Measurements from ENCODE around the gene ATG7.
"Not testable (repeated sequence)": the region's sequence is repeated elsewhere in the genome, so short reads cannot be mapped to it uniquely, and the experiment has no call there.

Gene ATG7

DNA sequence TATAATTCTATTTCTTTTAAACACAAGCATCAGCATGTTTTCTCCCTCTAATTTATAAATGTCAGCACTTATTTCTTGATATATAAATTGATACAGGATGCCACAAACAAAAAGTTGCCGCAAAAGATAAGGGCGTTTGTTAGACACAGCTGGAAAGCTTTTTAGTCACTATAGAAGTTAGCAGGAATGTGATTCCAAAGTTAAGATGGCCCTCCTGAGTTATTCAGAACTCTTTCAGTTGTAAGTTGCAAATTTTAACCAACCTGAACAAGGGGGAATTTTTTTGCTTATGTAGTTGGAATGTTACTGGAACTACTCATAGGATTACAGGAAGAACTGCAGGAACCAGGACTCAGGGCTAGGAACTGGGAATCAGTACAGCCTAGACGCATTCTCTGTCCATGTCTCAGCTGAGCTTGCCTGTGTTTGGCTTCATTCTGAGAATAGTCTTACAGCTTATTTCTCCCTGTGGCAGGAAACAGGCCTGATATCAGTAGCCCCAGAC is 205.3 kb downstream of the ATG7 start:
- DNase-seq, result peak; percentile 24

DNA sequence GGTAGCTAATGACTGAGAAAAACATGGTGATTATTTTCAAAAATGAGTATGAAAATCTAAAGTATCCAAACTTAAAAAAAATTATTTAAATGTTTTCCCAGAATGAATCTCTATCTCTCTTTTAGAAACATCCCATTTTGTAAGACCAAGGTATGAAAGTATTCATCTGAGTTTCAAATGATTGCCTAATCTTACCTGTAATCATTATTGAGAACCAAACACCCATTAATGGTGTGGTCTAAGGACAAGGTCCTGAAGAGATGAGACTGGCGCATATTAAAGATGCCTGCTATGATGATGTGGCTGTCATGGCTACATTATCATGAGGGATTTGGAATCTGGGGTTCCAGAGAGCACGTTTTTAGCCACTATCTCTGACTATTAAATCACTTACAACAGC is 206.0 kb downstream of the ATG7 start:
- DNase-seq, result no peak

DNA sequence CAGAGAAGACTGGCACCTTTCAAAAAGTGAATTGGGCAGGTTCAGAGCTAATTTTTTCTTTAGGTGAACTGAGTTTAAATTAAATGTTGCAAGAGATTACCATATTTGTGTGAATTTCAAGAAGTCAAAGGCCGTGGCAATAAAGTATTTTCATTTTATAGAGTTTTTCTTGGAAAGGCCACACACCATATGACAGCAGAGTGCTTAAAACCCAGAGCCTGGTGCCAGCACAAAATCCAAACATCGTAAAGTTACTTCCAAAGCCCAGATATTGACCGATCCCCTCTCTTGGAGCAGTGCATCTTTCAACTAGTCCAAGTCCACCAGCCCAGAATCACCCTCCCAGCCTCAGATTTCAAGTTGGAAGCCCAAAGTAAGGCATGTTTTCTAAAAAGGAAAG is 207.0 kb downstream of the ATG7 start:
- no peak for DNase-seq

DNA sequence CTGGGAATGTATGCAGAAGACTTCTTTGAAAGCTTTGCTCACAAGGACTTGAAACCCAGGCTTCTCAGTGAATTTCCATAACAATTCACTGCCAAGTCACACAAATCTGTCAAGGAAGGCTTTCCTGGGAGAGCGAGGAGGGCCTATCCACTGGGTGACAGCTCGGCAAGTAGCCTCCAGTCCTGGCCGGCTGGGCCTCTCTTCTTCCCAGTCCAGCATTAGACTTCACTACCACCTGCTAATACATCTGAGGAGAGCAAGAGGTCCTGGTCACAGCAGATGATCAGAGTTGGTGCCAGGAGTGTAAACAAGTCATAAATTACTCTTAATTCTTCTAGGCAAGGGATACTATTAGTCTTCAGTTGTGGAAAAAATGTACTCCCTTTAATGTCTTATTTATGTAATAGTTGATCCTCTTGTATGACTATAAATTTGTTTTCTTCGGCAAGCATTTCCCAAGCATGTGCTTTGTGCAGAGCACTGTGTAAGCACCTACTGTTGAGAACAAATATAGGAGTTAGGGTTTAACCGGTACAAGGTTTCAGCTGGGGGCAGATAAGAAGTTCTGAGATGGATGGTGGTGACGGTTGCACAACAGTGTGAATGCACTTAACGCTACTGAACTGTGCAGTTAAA is 208.6 kb downstream of the ATG7 start:
- peak; percentile 67 for DNase-seq

DNA sequence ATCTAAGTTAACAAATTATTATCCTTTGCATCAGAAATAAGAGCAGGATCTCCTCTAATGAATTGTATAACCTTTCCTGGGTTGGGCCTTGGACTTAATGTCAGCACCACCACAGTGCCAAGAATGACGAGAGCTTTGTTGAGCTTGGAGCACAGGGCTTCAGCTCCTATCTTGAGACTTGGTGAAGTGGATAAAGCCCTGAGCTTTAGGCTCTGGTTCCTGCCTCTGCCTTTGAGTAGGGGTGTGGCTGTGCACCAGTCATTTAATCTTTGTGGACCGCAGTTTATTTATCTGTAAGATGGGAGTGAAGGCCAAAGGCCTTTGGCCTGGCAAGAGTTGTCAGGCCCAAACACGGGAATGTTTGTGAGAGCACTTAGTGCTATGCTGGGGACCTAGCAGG is 209.4 kb downstream of the ATG7 start:
- DNase-seq, result peak; percentile 35

DNA sequence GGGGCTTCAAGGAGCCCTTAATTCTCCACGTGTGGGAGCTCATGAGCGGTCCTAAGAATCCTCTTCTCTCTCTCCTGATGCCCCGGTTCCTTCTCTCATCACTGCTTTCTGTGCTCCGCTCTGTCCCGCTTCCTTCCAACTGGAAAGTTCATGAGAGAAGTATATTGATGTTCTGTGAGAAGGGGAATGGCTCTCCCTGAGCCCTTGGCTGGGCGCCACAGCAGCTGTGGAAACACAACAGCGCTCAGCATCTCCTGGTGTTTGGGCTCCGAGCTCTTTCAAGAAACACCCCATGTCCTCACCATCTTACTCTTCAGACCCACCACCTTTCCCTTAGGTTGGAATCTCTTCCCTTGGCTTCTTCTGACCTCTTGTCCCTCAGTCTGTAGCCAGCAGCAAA is 209.8 kb downstream of the ATG7 start:
- DNase-seq, result no peak

DNA sequence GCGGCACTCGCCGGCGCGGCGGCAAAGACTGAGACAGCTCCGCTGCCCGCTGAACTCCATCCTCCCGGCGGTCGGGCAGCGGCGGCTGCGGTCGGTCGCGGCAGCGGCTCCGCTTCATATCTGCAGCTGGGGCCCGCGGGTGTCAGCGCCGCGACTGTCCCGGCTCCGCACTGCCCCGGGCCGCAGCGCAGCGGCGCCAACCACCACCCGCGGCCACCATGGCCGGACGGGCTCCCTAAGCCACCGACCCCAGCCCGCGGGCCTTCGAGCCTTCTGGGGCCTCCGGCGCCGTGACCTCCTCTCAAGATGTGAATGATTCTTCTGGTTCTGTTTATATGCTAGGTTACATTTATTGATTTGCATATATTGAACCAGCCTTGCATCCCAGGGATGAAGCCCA is 216.2 kb downstream of the ATG7 start:
- not testable (repeated sequence) for DNase-seq

DNA sequence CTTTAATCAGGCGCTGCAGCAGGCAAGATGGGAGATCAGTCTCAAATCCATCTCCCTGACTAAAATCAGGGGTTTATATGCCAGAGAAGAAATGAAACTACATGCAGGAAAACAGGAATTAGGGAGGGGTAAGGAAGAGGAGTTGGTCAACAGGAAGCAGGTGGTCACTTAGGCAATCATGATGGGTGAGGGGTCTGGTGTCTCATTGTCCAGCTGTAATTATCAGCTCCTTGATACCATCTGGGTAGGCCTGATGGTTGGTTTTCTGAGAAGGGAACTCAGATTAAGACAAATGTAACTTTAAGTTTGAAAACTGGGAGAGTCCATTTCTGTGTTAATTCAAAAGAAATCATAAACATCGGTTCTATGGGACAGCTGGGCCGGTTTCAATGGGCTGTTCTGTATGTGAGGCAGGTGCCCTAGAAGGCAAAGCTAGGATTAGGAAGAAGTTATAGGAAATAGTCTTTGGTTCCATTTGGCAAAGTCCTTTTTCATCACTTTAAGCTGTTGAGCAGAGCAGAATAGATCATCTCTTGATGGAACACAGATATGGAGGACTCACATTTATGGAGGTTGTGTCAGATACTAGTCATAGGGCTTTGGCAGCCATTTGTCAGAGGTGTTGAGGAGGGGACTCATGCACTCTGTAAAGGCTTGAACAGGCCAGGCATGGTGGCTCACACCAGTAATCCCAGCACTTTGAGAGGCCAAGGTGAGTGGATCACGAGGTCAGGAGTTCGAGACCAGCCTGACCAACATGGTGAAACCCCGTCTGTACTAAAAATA is 222.1 kb downstream of the ATG7 start:
- no peak for DNase-seq

DNA sequence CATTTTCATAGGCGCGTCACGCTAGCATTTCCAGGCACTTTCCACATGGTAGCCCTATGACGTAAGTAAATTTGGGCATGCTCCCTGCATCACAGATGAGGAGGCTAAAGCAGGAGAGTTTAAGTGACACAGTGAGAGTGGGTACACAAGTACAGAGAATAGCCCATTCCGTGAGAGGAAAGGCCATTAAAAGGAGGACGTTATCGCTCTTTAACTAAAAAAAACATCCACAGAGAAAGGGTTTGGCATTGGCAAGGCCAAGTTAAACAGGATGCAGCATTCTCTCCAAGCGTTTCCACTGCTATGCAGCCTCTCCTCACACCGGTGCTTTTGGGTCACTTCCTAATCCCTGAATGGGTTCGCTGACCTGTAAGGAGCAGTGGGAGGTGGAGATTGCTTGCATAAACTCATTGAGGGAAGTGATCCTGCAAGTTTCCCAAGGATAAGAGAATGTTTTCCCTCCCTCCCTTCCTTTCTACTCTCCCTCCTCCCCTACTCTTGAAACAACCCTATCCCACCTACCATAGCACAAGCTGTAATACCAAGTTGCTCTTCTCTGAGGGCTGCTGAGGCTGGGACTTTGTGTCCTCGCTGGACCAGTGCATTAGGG is 223.9 kb downstream of the ATG7 start:
- no peak for DNase-seq

DNA sequence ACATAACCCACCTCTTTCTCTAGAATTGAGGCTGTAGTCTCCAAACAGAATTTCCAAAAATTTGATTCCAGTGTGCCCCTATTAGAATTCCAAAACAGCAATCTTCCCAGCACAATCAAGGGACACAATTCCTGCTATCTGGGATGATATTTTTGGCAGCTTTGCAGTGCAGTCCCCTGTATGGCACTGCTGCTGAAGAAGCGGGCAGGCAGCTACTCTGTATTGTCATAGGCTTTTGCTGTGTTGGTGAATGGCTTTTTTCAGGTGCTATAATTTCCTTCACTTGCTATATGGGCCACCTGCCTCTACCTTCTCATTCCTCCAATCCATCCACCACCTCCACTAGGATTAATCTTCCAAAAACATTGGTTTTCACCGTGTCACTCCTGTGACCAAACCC is 226.0 kb downstream of the ATG7 start:
- DNase-seq, result no peak

DNA sequence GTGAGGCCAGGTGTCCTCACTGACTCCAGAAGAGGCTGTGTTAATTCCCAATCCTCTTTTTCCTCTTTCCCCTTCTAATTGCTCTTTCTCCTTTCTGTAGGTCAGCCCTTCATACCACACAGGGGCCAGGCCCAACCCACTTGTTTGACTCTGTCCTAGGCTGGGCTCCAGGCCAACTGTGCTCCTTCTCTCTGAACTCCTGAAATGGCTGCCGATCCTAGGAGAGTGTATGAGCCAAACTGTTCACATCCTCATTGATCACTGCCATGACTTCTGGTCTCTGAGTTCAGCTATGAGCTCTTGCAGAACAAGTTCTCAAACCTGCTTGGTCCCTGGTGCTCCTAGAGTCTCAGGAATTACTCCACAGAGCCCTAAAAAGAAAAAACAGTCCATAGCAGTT is 226.4 kb downstream of the ATG7 start:
- no peak for DNase-seq

DNA sequence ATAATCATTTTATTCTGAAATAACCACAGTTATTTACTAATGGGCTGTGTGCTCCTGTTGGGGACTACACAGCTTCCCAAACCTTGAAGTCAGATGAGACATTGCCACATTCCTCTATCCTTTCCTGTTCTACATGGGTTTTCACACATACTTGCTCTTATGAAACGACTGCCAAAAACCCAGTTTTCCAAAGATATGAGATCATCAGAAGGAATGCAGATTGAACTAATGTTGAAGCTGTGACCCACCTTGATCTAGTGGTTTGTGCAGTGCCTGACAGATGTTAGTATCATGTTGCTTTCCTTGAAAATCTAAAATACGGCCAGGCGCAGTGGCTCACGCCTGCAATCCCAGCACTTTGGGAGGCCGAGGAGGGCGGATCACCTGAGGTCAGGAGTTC is 226.9 kb downstream of the ATG7 start:
- no peak for DNase-seq

DNA sequence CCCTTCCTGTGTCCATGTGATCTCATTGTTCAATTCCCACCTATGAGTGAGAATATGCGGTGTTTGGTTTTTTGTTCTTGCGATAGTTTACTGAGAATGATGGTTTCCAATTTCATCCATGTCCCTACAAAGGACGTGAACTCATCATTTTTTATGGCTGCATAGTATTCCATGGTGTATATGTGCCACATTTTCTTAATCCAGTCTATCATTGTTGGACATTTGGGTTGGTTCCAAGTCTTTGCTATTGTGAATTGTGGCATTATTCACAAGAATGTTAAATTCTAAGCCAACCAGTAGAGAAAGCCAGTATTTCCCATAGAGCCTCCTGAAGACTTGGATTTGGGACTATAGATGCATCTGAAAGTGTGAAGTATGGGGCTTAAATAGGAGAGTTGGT is 230.2 kb downstream of the ATG7 start:
- not testable (repeated sequence) for DNase-seq

DNA sequence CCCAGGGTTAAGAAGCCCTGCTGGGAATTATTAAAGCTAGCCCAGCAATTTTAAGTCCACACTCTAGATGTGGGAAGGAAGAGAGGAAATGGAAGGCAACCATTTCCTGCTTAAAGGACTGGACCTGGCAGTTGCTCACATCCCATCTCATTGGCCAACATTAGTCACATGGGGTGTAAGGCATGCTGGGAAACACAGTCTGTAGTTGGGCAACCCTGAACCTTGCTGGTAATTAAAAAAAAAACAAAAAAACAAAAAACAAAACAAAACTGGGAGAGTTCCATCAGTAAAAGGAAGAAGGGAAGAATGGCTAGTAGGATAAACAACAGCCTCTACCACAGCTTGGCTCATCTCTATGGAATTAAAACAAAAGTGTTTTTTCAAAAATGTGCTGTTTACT is 235.5 kb downstream of the ATG7 start:
- peak; percentile 13 for DNase-seq

DNA sequence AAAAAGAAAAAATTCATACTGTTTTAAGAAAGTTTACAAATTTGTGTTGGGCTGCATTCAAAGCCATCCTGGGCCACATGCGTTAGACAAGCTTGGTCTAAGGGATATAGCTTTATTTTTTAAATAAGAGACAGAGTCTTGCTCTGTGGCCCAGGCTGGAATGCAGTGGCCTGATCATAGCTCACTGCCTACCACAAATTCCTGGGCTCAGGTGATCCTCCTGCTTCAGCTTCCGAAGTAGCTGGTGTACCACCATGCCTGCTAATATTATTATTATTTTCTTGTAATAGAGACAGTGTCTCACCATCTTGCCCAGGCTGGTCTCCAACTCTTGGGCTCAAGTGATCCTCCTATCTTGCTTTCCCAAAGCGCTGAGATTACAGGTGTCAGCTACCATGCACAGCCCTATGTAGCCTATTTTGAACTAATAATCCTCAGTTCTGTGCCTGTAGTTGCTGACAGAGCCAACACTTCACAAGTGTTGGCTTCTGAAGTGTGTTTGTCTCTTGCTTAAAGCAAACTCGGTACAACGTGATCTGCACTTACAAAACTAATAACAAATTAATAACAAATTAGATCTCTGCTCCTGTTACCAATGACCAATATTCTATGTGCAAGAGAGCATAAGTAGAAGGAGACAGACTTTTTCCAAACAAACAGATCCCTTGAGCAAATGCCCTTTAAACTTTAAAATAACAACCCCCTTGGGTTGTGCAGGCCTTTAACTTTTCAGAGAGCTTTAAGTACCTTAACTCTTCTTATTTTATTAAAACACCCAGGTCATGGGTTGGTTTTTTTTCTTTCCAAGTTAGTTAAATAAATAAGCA is 236.4 kb downstream of the ATG7 start:
- no peak for DNase-seq

DNA sequence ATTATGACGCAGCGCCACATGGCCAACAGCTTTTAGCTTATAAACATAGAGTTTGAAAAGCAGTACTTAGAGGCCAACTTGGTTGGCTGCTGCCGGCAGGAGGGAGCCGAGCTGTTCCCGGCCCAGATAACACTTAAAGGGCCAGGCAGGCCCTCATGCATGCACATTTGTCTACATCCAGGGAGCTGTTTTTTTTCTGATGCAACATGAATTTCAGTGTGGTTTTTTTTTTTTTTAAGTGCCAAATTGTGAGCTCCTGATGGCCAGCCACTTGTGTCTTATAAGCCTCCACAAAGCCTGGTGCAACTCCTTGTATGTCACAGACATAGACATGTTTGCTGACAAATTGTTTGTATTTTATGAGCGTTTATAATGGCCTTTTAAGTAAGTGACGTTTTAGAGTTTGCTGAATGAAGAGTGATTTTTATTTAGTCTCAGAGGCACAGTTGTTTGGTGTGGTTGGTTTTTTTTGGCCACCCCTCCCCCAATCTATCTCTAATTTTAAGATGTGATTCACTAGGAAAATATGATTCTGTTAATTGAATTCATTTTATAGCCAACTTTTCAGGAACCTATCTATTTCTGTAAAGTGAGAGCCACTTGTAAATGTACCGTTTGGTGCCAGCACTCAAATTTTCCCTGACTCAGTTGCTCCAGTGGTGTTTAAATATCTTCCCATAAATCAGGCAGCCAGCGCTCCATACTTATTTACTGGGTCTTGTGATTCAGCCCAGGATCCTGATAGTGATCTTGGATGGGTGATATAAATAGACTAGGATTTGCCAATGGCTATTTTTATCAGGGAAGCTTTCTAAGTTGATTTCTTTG is 237.2 kb downstream of the ATG7 start:
- peak; percentile 55 for DNase-seq

DNA sequence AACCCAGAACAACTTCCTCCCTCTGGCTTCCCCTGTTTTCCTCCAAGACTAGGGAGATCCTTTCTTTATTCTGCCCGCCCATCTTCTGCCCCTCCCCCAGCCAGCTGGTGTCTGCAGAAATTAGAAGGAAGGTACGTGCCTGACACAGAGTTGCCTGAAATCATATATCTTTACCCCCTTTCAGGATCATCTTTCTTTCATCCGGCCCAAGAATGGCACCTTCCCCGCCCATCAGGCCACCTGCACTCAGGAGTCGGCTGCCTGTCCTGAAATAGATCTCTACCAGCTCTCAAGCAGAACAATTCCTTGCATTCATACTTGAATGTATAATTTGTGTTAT is 237.8 kb downstream of the ATG7 start:
- DNase-seq, result no peak

DNA sequence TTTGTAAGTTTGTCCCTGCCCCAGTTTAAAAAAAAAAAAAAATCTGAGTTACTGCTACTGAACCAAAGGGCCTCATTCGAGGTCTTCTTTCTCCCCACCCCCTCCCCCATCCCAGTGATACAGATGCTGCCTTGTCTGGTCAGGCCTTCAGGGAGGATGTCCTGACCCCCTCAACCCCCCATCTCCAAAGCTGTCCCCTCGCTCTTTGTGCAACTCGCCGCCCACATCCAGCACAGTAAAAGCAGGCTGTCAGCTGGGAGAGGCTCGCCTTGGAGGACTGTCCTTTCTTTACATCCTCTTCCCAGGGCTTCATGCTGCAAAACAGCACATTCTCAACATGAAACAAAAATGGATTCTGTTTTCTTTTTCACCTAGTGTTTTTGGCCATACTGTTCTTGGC is 238.2 kb downstream of the ATG7 start:
- no peak for DNase-seq

DNA sequence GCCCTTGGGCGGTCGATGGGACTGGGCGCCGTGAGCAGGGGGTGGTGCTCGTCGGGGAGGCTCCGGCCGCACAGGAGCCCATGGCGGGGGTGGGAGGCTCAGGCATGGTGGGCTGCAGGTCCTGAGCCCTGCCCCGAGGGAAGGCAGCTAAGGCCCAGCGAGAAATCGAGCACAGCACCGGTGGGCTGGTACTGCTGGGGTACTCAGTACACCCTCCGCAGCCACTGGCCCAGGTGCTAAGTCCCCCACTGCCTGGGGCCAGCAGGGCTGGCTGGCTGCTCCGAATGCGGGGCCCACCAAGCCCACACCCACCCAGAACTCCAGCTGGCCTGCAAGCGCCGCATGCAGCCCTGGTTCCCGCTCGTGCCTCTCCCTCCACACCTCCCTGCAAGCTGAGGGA is 239.4 kb downstream of the ATG7 start:
- DNase-seq, result not testable (repeated sequence)

DNA sequence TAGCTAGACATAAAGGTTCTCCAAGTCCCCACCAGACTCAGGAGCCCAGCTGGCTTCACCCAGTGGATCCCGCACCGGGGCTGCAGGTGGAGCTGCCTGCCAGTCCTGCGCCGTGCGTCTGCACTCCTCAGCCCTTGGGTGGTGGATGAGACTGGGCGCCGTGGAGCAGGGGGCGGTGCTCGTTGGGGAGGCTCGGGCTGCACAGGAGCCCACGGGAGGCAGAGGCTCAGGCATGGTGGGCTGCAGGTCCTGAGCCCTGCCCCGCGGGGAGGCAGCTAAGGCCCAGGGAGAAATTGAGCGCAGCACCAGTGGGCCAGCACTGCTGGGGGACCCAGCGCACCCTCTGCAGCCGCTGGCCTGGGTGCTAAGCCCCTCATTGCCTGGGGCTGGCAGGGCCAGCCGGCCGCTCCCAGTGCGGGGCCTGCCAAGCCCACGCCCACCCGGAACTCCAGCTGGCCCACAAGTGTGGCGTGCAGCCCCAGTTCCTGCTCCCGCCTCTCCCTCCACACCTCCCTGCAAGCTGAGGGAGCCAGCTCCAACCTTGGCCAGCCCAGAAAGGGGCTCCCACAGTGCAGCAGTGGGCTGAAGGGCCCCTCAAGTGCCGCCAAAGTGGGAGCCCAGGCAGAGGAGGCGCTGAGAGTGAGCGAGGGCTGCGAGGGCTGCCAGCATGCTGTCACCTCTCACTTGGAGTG is 241.1 kb downstream of the ATG7 start:
- not testable (repeated sequence) for DNase-seq

DNA sequence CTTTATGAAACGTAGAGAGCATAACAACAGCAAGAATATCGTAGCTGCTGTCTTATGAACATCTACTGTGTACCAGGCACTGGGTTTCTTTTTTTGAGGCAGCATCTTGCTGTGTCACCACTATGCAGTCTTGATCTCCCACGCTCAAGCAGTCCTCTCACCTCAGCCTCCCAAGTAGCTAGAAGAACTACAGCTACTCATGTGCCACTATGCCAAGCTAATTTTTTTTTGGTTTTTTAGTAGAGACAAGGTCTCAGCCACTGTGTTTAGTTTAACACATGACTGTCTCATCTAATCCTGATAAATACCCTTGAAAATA is 241.6 kb downstream of the ATG7 start:
- DNase-seq, result peak; percentile 15

Data from hematopoietic multipotent progenitor cell treated with erythropoietin and hydrocortisone succinate and interleukin-3 and kit ligand, for 4 days (in vitro differentiated cells).